GM23338 (cell line): ENCODE results near the gene SLC25A11. TPM values are rescaled to one million over a fixed set of nuclear protein-coding genes. Genes with fewer than 3 reads are reported as not detected.

Source experiments
- ATAC-seq: fragments of 200-7000 bp; cut with Tn5 transposase; 3 replicates; pipeline ENCODE4 v1.9.1; 2020
- DNase-seq: peaks from one replicate; pipeline ENCODE4 v3.0.0-alpha.2; 2015; ENCODE audit warnings: low spot score
- H2AFZ ChIP-seq: fragments of 200-600 bp; sonication (generic); 2 replicates; pipeline ENCODE4 v1.8.0; 2016; ENCODE audit warnings: antibody characterized with exemption, mild to moderate bottlenecking, moderate library complexity
- H3F3A ChIP-seq: fragments of 200-600 bp; sonication (generic); replicated peaks from 2 replicates; pipeline ENCODE4 v1.8.0; 2017; ENCODE audit warnings: antibody characterized with exemption, mixed run types, low read depth
- H3K27ac ChIP-seq: fragments of 200-600 bp; sonication (generic); 2 replicates; pipeline ENCODE4 v1.6.1; 2016; ENCODE audit warnings: low read depth
- H3K27me3 ChIP-seq: fragments of 200-600 bp; sonication (generic); 2 replicates; pipeline ENCODE4 v1.8.0; 2016; ENCODE audit warnings: mild to moderate bottlenecking, mixed run types, moderate library complexity; ENCODE audit not compliant: insufficient read depth
- H3K36me3 ChIP-seq: fragments of 200-600 bp; sonication (generic); 2 replicates; pipeline ENCODE4 v1.8.0; 2016; ENCODE audit warnings: mild to moderate bottlenecking; ENCODE audit not compliant: insufficient read depth
- H3K4me1 ChIP-seq: fragments of 200-600 bp; sonication (generic); 2 replicates; pipeline ENCODE4 v1.8.0; 2016; ENCODE audit warnings: mild to moderate bottlenecking, moderate library complexity; ENCODE audit not compliant: insufficient read depth
- H3K4me2 ChIP-seq: fragments of 200-600 bp; sonication (generic); 2 replicates; pipeline ENCODE4 v1.7.1; 2017; ENCODE audit warnings: mixed run types
- H3K4me3 ChIP-seq: fragments of 200-600 bp; sonication (generic); 2 replicates; pipeline ENCODE4 v1.6.1; 2016; ENCODE audit warnings: mixed run types
- H3K79me2 ChIP-seq: fragments of 200-600 bp; sonication (generic); replicated peaks from 2 replicates; pipeline ENCODE4 v1.8.0; 2017; ENCODE audit warnings: mild to moderate bottlenecking; ENCODE audit not compliant: insufficient read depth
- H3K9me2 ChIP-seq: fragments of 200-600 bp; sonication (generic); 2 replicates; pipeline ENCODE4 v1.8.0; 2017; ENCODE audit not compliant: insufficient read depth
- H4K20me1 ChIP-seq: fragments of 200-600 bp; sonication (generic); replicated peaks from 2 replicates; pipeline ENCODE4 v1.8.0; 2017; ENCODE audit warnings: mild to moderate bottlenecking; ENCODE audit not compliant: insufficient read depth
- H3K27ac Mint-ChIP-seq: 2 replicates; pipeline ENCODE4 v1.8.0; 2020; ENCODE audit warnings: inconsistent platforms, mild to moderate bottlenecking, moderate library complexity, mixed read lengths
- H3K27me3 Mint-ChIP-seq: 3 replicates; pipeline ENCODE4 v1.8.0; 2022; ENCODE audit warnings: low read depth, mild to moderate bottlenecking, moderate library complexity, mixed read lengths, inconsistent platforms; ENCODE audit not compliant: insufficient read depth, poor library complexity
- H3K36me3 Mint-ChIP-seq: 3 replicates; pipeline ENCODE4 v1.8.0; 2021; ENCODE audit warnings: low read depth, mild to moderate bottlenecking, inconsistent platforms, moderate library complexity, mixed read lengths
- H3K4me1 Mint-ChIP-seq: 3 replicates; pipeline ENCODE4 v1.8.0; 2020; ENCODE audit warnings: mild to moderate bottlenecking, inconsistent platforms, mixed read lengths
- H3K4me3 Mint-ChIP-seq: 3 replicates; pipeline ENCODE4 v1.8.0; 2021; ENCODE audit warnings: moderate library complexity, mild to moderate bottlenecking, inconsistent platforms, mixed read lengths
- H3K9me3 Mint-ChIP-seq: 3 replicates; pipeline ENCODE4 v1.8.0; 2020; ENCODE audit warnings: moderate library complexity, mild to moderate bottlenecking, inconsistent platforms, mixed read lengths
- CREB1 ChIP-seq: fragments of 250-450 bp; sonication (Bioruptor Pico); IDR thresholded peaks from 2 replicates; pipeline ENCODE4 v1.5.0; 2020; ENCODE audit warnings: low read depth, mild to moderate bottlenecking, moderate library complexity
- CTCF ChIP-seq, 2 experiments: fragments of 200-600 bp in 1 of 2; sonication (generic) in 1 of 2; conservative IDR thresholded peaks; 2 replicates each; pipeline versions ENCODE4 v1.5.1 to v1.6.1; 2016 to 2017; ENCODE audit warnings: antibody characterized with exemption in 2 of 2, low read depth in 2 of 2, mild to moderate bottlenecking in 2 of 2, moderate library complexity in 1 of 2
- ETS1 ChIP-seq: IDR thresholded peaks from 2 replicates; pipeline ENCODE4 v1.6.1; 2016; ENCODE audit warnings: antibody characterized with exemption
- EZH2 ChIP-seq: fragments of 200-600 bp; sonication (generic); IDR thresholded peaks from one replicate; pipeline ENCODE4 v1.8.0; 2017; ENCODE audit warnings: antibody characterized with exemption, mild to moderate bottlenecking, low read depth; ENCODE audit not compliant: unreplicated experiment
- EZH2phosphoT487 ChIP-seq: fragments of 200-600 bp; sonication (generic); IDR thresholded peaks from one replicate; pipeline ENCODE4 v1.8.1; 2018; ENCODE audit warnings: antibody characterized with exemption; ENCODE audit not compliant: unreplicated experiment
- JUNB ChIP-seq: IDR thresholded peaks from one replicate; pipeline ENCODE4 v1.6.1; 2016; ENCODE audit warnings: antibody characterized with exemption; ENCODE audit not compliant: unreplicated experiment
- NANOG ChIP-seq: IDR thresholded peaks from 2 replicates; pipeline ENCODE4 v1.6.1; 2016; ENCODE audit warnings: antibody characterized with exemption, borderline replicate concordance
- POLR2AphosphoS5 ChIP-seq: IDR thresholded peaks from 2 replicates; pipeline ENCODE4 v1.6.1; 2016; ENCODE audit warnings: antibody characterized with exemption, low read depth
- REST ChIP-seq: IDR thresholded peaks from one replicate; pipeline ENCODE4 v1.6.1; 2018; ENCODE audit warnings: antibody characterized with exemption; ENCODE audit not compliant: unreplicated experiment
- STAT1 ChIP-seq: IDR thresholded peaks from one replicate; pipeline ENCODE4 v1.6.1; 2016; ENCODE audit warnings: antibody characterized with exemption; ENCODE audit not compliant: unreplicated experiment
- ZNF114 ChIP-seq: fragments of 250-450 bp; sonication (Bioruptor Pico); IDR thresholded peaks from 2 replicates; pipeline ENCODE4 v1.5.0; 2020; ENCODE audit warnings: mild to moderate bottlenecking, moderate library complexity
- ZNF331 ChIP-seq: fragments of 250-450 bp; sonication (Bioruptor Pico); IDR thresholded peaks from 2 replicates; pipeline ENCODE4 v1.5.0; 2020; ENCODE audit warnings: low read depth, mild to moderate bottlenecking, moderate library complexity
- polyA plus RNA-seq: library from polyadenylated mRNA; unstranded; fragments of >200 nt; fragmentation: Nextera tagmentation; extraction: Ambion mirVana; gene quantifications from 2 replicates; pipeline ENCODE4 v1.2.1, GENCODE V29; 2016
- total RNA-seq: library from RNA; depleted of rRNA; stranded (reverse); fragments of >200 nt; shearing (Covaris generic); gene quantifications from 2 replicates; pipeline ENCODE4 v1.2.3, GENCODE V29; 2014
- TF ChIP-seq, protein P1 (sequence below): fragments of 250-450 bp; sonication (Bioruptor Pico); IDR thresholded peaks from 2 replicates; pipeline ENCODE4 v1.5.0; 2020; ENCODE audit warnings: mild to moderate bottlenecking, moderate library complexity

Gene SLC25A11
- total and polyA plus RNA-seq, 2 experiments from 2014 or later, result 37.8 to 73.6 TPM

DNA sequence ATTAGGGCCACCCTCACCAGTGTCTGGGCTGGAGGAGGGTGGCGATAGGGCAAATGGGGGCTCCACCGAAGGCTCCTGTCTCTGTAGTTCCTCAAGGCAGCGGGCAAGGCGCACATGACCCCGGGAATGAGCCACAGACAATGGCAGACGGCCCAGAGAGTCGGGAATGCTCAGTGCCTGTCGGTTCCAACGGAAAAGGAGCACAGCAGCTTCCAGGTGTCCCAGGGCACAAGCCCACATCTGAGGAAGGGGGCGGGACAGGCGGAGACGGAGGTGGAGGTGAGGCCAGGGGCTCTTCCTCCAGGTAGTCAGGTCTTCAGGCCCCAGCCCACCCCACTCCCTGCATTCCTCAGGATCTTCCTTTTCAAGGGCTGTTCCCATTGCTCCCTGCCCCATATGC is 32.9 kb upstream of the SLC25A11 start:
- Histone ChIP-seq H3K4me2 (peak overlapping the region; percentile 57; the same call in 1 of the 2 replicates), H3K27me3 (peaks cover 48% of the 10 kb centered on the region), H4K20me1 (0 out of 2 replicates have a peak, but pooled peaks cover 9% of the 10 kb centered on the region), H3K79me2 (peaks cover 16% of the 10 kb centered on the region), H3K4me1 (peaks cover 17% of the 10 kb centered on the region), H2AFZ (no peak overlapping the region), H3K27ac (no peak overlapping the region), H3K9me2 (no peaks in the 10 kb centered on the region), H3F3A (peaks cover 10% of the 10 kb centered on the region; the same call in 1 of the 2 replicates), H3K36me3 (no peaks in the 10 kb centered on the region), H3K4me3 (no peak overlapping the region)
- Mint-ChIP-seq H3K27ac (no peak overlapping the region), H3K9me3 (no peaks in the 10 kb centered on the region), H3K4me3 (peak overlapping the region; percentile 39; the same call in 1 of the 3 replicates), H3K36me3 (peaks cover 44% of the 10 kb centered on the region), H3K4me1 (peaks cover 29% of the 10 kb centered on the region), H3K27me3 (peaks cover 52% of the 10 kb centered on the region)
- ATAC-seq, result peak; percentile 8
- TF ChIP-seq POLR2AphosphoS5, result no peak; the same call in 1 of the 2 replicates
- no peak for TF ChIP-seq JUNB
- TF ChIP-seq ZNF114 (CRISPR knock-in tag), result no peak
- TF ChIP-seq REST, result no peak
- no peak for TF ChIP-seq EZH2phosphoT487
- TF ChIP-seq CTCF (conservative IDR thresholded peaks at IDR 0.05; ENCODE audit: low read depth in 2 of 2), result no peak
- TF ChIP-seq ETS1, result no peak
- TF ChIP-seq, protein P1, sequence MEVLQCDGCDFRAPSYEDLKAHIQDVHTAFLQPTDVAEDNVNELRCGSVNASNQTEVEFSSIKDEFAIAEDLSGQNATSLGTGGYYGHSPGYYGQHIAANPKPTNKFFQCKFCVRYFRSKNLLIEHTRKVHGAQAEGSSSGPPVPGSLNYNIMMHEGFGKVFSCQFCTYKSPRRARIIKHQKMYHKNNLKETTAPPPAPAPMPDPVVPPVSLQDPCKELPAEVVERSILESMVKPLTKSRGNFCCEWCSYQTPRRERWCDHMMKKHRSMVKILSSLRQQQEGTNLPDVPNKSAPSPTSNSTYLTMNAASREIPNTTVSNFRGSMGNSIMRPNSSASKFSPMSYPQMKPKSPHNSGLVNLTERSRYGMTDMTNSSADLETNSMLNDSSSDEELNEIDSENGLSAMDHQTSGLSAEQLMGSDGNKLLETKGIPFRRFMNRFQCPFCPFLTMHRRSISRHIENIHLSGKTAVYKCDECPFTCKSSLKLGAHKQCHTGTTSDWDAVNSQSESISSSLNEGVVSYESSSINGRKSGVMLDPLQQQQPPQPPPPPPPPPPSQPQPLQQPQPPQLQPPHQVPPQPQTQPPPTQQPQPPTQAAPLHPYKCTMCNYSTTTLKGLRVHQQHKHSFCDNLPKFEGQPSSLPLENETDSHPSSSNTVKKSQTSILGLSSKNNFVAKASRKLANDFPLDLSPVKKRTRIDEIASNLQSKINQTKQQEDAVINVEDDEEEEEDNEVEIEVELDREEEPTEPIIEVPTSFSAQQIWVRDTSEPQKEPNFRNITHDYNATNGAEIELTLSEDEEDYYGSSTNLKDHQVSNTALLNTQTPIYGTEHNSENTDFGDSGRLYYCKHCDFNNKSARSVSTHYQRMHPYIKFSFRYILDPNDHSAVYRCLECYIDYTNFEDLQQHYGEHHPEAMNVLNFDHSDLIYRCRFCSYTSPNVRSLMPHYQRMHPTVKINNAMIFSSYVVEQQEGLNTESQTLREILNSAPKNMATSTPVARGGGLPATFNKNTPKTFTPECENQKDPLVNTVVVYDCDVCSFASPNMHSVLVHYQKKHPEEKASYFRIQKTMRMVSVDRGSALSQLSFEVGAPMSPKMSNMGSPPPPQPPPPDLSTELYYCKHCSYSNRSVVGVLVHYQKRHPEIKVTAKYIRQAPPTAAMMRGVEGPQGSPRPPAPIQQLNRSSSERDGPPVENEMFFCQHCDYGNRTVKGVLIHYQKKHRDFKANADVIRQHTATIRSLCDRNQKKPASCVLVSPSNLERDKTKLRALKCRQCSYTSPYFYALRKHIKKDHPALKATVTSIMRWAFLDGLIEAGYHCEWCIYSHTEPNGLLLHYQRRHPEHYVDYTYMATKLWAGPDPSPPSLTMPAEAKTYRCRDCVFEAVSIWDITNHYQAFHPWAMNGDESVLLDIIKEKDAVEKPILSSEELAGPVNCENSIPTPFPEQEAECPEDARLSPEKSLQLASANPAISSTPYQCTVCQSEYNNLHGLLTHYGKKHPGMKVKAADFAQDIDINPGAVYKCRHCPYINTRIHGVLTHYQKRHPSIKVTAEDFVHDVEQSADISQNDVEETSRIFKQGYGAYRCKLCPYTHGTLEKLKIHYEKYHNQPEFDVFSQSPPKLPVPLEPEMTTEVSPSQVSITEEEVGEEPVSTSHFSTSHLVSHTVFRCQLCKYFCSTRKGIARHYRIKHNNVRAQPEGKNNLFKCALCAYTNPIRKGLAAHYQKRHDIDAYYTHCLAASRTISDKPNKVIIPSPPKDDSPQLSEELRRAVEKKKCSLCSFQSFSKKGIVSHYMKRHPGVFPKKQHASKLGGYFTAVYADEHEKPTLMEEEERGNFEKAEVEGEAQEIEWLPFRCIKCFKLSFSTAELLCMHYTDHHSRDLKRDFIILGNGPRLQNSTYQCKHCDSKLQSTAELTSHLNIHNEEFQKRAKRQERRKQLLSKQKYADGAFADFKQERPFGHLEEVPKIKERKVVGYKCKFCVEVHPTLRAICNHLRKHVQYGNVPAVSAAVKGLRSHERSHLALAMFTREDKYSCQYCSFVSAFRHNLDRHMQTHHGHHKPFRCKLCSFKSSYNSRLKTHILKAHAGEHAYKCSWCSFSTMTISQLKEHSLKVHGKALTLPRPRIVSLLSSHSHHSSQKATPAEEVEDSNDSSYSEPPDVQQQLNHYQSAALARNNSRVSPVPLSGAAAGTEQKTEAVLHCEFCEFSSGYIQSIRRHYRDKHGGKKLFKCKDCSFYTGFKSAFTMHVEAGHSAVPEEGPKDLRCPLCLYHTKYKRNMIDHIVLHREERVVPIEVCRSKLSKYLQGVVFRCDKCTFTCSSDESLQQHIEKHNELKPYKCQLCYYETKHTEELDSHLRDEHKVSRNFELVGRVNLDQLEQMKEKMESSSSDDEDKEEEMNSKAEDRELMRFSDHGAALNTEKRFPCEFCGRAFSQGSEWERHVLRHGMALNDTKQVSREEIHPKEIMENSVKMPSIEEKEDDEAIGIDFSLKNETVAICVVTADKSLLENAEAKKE (CRISPR knock-in tag), result no peak
- no peak for TF ChIP-seq CREB1 (CRISPR knock-in tag)
- TF ChIP-seq NANOG, result no peak
- TF ChIP-seq EZH2, result no peak
- TF ChIP-seq ZNF331, result no peak
- no peak for TF ChIP-seq STAT1
- DNase-seq, result peak; percentile 69
